NT2/D1 (cell line): ENCODE results near the gene PLD1.

Experiments
- YY1 ChIP-seq: IDR thresholded peaks from 2 replicates; pipeline ENCODE4 v1.6.1; 2011; ENCODE audit not compliant: insufficient read length, insufficient read depth
- ZNF274 ChIP-seq: IDR thresholded peaks from 2 replicates; pipeline ENCODE4 v1.6.1; 2011; ENCODE audit warnings: mild to moderate bottlenecking, low read depth, low read length

- TF ChIP-seq YY1 (no peak), ZNF274 (no peak)
Measured at GRCh38 chr3:171687581-171687980, 122.7 kb downstream of the PLD1 start.
